ENCODE results near the gene KSR1. TPM values are rescaled to one million over a fixed set of nuclear protein-coding genes. Genes with fewer than 3 reads are reported as not detected.

The KSR1 gene
- total RNA-seq, 1 donor from 2014 or later, result 60.6 TPM

GRCh38 chr17:27578718-27579085, 122.5 kb downstream of the KSR1 start:
- no peak for TF ChIP-seq CTCF (IDR thresholded peaks at IDR 0.05)
- H3K27ac Mint-ChIP-seq (ENCODE audit: unreplicated experiment), result peak overlapping the region; percentile 94
- peaks cover 75% of the 10 kb centered on the region for H3K4me1 Mint-ChIP-seq (ENCODE audit: low read depth)
- H3K9me3 Mint-ChIP-seq (ENCODE audit: low read depth), result no peaks in the 10 kb centered on the region
- H3K36me3 Mint-ChIP-seq (ENCODE audit: low read depth), result peaks cover 4% of the 10 kb centered on the region
- H3K4me3 Mint-ChIP-seq (ENCODE audit: unreplicated experiment), result no peak overlapping the region
- DNase-seq (ENCODE audit: low spot score), result no peak
- H3K27me3 Mint-ChIP-seq (ENCODE audit: low read depth), result no peaks in the 10 kb centered on the region

- H3K4me1 Mint-ChIP-seq (ENCODE audit: low read depth), result peaks cover 75% of the 10 kb centered on the region
- no peak overlapping the region for H3K4me3 Mint-ChIP-seq (ENCODE audit: unreplicated experiment)
- no peaks in the 10 kb centered on the region for H3K9me3 Mint-ChIP-seq (ENCODE audit: low read depth)
- H3K36me3 Mint-ChIP-seq (ENCODE audit: low read depth), result peaks cover 4% of the 10 kb centered on the region
- no peak for TF ChIP-seq CTCF (IDR thresholded peaks at IDR 0.05)
- no peaks in the 10 kb centered on the region for H3K27me3 Mint-ChIP-seq (ENCODE audit: low read depth)
- H3K27ac Mint-ChIP-seq (ENCODE audit: unreplicated experiment), result no peak overlapping the region
- no peak for DNase-seq (ENCODE audit: low spot score)
Measured at GRCh38 chr17:27579304-27579703, 123.1 kb downstream of the KSR1 start.

GRCh38 chr17:27579897-27580321, 123.7 kb downstream of the KSR1 start:
- TF ChIP-seq CTCF (IDR thresholded peaks at IDR 0.05), result no peak
- H3K4me1 Mint-ChIP-seq (ENCODE audit: low read depth), result peaks cover 75% of the 10 kb centered on the region
- H3K9me3 Mint-ChIP-seq (ENCODE audit: low read depth), result no peaks in the 10 kb centered on the region
- no peaks in the 10 kb centered on the region for H3K27me3 Mint-ChIP-seq (ENCODE audit: low read depth)
- no peak overlapping the region for H3K27ac Mint-ChIP-seq (ENCODE audit: unreplicated experiment)
- H3K4me3 Mint-ChIP-seq (ENCODE audit: unreplicated experiment), result no peak overlapping the region
- H3K36me3 Mint-ChIP-seq (ENCODE audit: low read depth), result peaks cover 4% of the 10 kb centered on the region
- no peak for DNase-seq (ENCODE audit: low spot score)

- Mint-ChIP-seq H3K4me3 (ENCODE audit: unreplicated experiment) (no peak overlapping the region), H3K27me3 (ENCODE audit: low read depth) (no peaks in the 10 kb centered on the region), H3K9me3 (ENCODE audit: low read depth) (no peaks in the 10 kb centered on the region), H3K27ac (ENCODE audit: unreplicated experiment) (no peak overlapping the region), H3K36me3 (ENCODE audit: low read depth) (peaks cover 7% of the 10 kb centered on the region), H3K4me1 (ENCODE audit: low read depth) (peaks cover 78% of the 10 kb centered on the region)
- no peak for DNase-seq (ENCODE audit: low spot score)
- no peak for TF ChIP-seq CTCF (IDR thresholded peaks at IDR 0.05)
Measured at GRCh38 chr17:27581016-27581415, 124.8 kb downstream of the KSR1 start.

- Mint-ChIP-seq H3K4me3 (ENCODE audit: unreplicated experiment) (no peak overlapping the region), H3K4me1 (ENCODE audit: low read depth) (peaks cover 78% of the 10 kb centered on the region), H3K36me3 (ENCODE audit: low read depth) (peaks cover 8% of the 10 kb centered on the region), H3K9me3 (ENCODE audit: low read depth) (no peaks in the 10 kb centered on the region), H3K27ac (ENCODE audit: unreplicated experiment) (no peak overlapping the region), H3K27me3 (ENCODE audit: low read depth) (no peaks in the 10 kb centered on the region)
- no peak for TF ChIP-seq CTCF (IDR thresholded peaks at IDR 0.05)
- DNase-seq (ENCODE audit: low spot score), result no peak
Measured at GRCh38 chr17:27582696-27583095, 126.4 kb downstream of the KSR1 start.
